PC-3 (cell line): ENCODE data around the gene CNIH1. TPM values are rescaled to one million over a fixed set of nuclear protein-coding genes. Genes with fewer than 3 reads are reported as not detected.
"Not testable (repeated sequence)": the region's sequence is repeated elsewhere in the genome, so short reads cannot be mapped to it uniquely, and the experiment has no call there.

Source experiments
- ATAC-seq: fragments of 200-7000 bp; cut with Tn5 transposase; 2 replicates; pipeline ENCODE4 v1.9.1; 2020; ENCODE audit warnings: mild to moderate bottlenecking, moderate library complexity
- BruUV-seq: library from RNA; stranded (reverse); fragments of 400-500 nt; replicated peaks from 2 replicates; lab custom pipeline; 2021; lab: Mats Ljungman, UMichigan
- CTCF ChIA-PET: fragments of 300-600 bp; sonication (Branson Sonifier 250); formaldehyde crosslinking; loops from one replicate; lab custom pipeline; 2022; ENCODE audit warnings: antibody characterized with exemption; lab: Charles Lee
- POLR2A ChIA-PET: fragments of 300-600 bp; sonication (Branson Sonifier 250); formaldehyde crosslinking; loops from one replicate; lab custom pipeline; 2022; ENCODE audit warnings: antibody characterized with exemption; ENCODE audit not compliant: unreplicated experiment; lab: Charles Lee
- DNase-seq: peaks from one replicate; pipeline ENCODE4 v3.0.0-alpha.2; 2015
- H2AFZ ChIP-seq: fragments of 300-600 bp; sonication (generic); 2 replicates; pipeline ENCODE4 v1.6.0; 2016; ENCODE audit warnings: antibody characterized with exemption, low read length
- H3F3A ChIP-seq: fragments of 300-600 bp; sonication (generic); one replicate; pipeline ENCODE4 v1.6.0; 2017; ENCODE audit warnings: antibody characterized with exemption, low read length, control low read depth, mild to moderate bottlenecking; ENCODE audit not compliant: unreplicated experiment
- H3K27ac ChIP-seq: fragments of 300-600 bp; sonication (generic); 2 replicates; pipeline ENCODE4 v1.5.1; 2016; ENCODE audit warnings: mild to moderate bottlenecking, low read length
- H3K27me3 ChIP-seq: fragments of 300-600 bp; sonication (generic); 2 replicates; pipeline ENCODE4 v1.6.1; 2016; ENCODE audit warnings: low read length, mixed read lengths
- H3K36me3 ChIP-seq: fragments of 300-600 bp; sonication (generic); 2 replicates; pipeline ENCODE4 v1.6.1; 2016; ENCODE audit warnings: low read depth, mixed run types, low read length, mixed read lengths
- H3K4me1 ChIP-seq: fragments of 300-600 bp; sonication (generic); 2 replicates; pipeline ENCODE4 v1.5.1; 2016; ENCODE audit warnings: low read length; ENCODE audit not compliant: insufficient read depth
- H3K4me2 ChIP-seq: fragments of 300-600 bp; sonication (generic); 2 replicates; pipeline ENCODE4 v1.6.0; 2016; ENCODE audit warnings: low read length
- H3K4me3 ChIP-seq: fragments of 300-600 bp; sonication (generic); 2 replicates; pipeline ENCODE4 v1.5.1; 2016; ENCODE audit warnings: mild to moderate bottlenecking, low read length, mixed read lengths
- H3K79me2 ChIP-seq: fragments of 300-600 bp; sonication (generic); 2 replicates; pipeline ENCODE4 v1.6.1; 2017; ENCODE audit warnings: low read length, mixed read lengths
- H3K9ac ChIP-seq: fragments of 300-600 bp; sonication (generic); 2 replicates; pipeline ENCODE4 v1.6.0; 2016; ENCODE audit warnings: mild to moderate bottlenecking, low read length
- H3K9me2 ChIP-seq: fragments of 300-600 bp; sonication (generic); replicated peaks from 2 replicates; pipeline ENCODE4 v1.6.1; 2016; ENCODE audit warnings: mixed run types, low read length, mixed read lengths
- H3K9me3 ChIP-seq: fragments of 300-600 bp; sonication (generic); 2 replicates; pipeline ENCODE4 v1.6.1; 2016; ENCODE audit warnings: low read length, mixed read lengths
- H4K20me1 ChIP-seq: fragments of 300-600 bp; sonication (generic); 2 replicates; pipeline ENCODE4 v1.6.1; 2016; ENCODE audit warnings: low read length, mixed read lengths
- EZH2 ChIP-seq: fragments of 300-600 bp; sonication (generic); IDR thresholded peaks from one replicate; pipeline ENCODE4 v1.6.1; 2017; ENCODE audit warnings: antibody characterized with exemption, mild to moderate bottlenecking, low read length; ENCODE audit not compliant: unreplicated experiment
- EZH2phosphoT487 ChIP-seq: fragments of 300-600 bp; sonication (generic); IDR thresholded peaks from 2 replicates; pipeline ENCODE4 v1.6.1; 2018; ENCODE audit warnings: mild to moderate bottlenecking, antibody characterized with exemption, low read length, borderline replicate concordance
- intact Hi-C: fragments of 100-400 bp; cut with micrococcal nuclease; formaldehyde crosslinking; loops from 2 replicates; pipeline ENCODE4 v1.9.0; 2023
- total RNA-seq: library from RNA; depleted of rRNA; stranded (reverse); fragments of >200 nt; gene quantifications from 2 replicates; pipeline ENCODE4 v1.2.3, GENCODE V29; 2014
- TF ChIP-seq, protein P1 (sequence below): fragments of 300-600 bp; sonication (generic); conservative IDR thresholded peaks from 2 replicates; pipeline ENCODE4 v1.5.1; 2017; ENCODE audit warnings: antibody characterized with exemption, low read depth, mild to moderate bottlenecking, low read length

Gene CNIH1
- total RNA-seq, 1 experiment from 2014 or later, result 194 TPM

GRCh38 chr14:54459106-54459505 is 17.9 kb upstream of the CNIH1 start:
- Histone ChIP-seq H3K36me3 (no peaks in the 10 kb centered on the region), H3K4me1 (no peaks in the 10 kb centered on the region), H2AFZ (no peak overlapping the region), H3K9me2 (no peaks in the 10 kb centered on the region), H3K79me2 (no peaks in the 10 kb centered on the region), H3K4me2 (no peak overlapping the region), H3K9me3 (no peaks in the 10 kb centered on the region; the same call in 1 of the 2 replicates), H3K27ac (no peak overlapping the region), H3K9ac (no peak overlapping the region), H3F3A (no peaks in the 10 kb centered on the region), H3K4me3 (no peak overlapping the region), H4K20me1 (no peaks in the 10 kb centered on the region), H3K27me3 (no peaks in the 10 kb centered on the region)
- CTCF ChIA-PET, result no interaction called here
- intact Hi-C loops, result no loop called here
- TF ChIP-seq EZH2phosphoT487 (no peak), EZH2 (no peak)
- TF ChIP-seq, protein P1, sequence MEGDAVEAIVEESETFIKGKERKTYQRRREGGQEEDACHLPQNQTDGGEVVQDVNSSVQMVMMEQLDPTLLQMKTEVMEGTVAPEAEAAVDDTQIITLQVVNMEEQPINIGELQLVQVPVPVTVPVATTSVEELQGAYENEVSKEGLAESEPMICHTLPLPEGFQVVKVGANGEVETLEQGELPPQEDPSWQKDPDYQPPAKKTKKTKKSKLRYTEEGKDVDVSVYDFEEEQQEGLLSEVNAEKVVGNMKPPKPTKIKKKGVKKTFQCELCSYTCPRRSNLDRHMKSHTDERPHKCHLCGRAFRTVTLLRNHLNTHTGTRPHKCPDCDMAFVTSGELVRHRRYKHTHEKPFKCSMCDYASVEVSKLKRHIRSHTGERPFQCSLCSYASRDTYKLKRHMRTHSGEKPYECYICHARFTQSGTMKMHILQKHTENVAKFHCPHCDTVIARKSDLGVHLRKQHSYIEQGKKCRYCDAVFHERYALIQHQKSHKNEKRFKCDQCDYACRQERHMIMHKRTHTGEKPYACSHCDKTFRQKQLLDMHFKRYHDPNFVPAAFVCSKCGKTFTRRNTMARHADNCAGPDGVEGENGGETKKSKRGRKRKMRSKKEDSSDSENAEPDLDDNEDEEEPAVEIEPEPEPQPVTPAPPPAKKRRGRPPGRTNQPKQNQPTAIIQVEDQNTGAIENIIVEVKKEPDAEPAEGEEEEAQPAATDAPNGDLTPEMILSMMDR, result no peak
- no TSS peak for BruUV-seq
- POLR2A ChIA-PET, result no interaction called here
- DNase-seq (no peak), ATAC-seq (no peak)

GRCh38 chr14:54458536-54458935 is 17.4 kb upstream of the CNIH1 start:
- H3K9me2 ChIP-seq, ATAC-seq, H3F3A ChIP-seq, H3K36me3 ChIP-seq, H2AFZ ChIP-seq, CTCF ChIA-PET, BruUV-seq, H3K4me1 ChIP-seq, DNase-seq, H4K20me1 ChIP-seq, H3K79me2 ChIP-seq, H3K9ac ChIP-seq, H3K27me3 ChIP-seq, POLR2A ChIA-PET, H3K27ac ChIP-seq, H3K4me3 ChIP-seq, H3K9me3 ChIP-seq, H3K4me2 ChIP-seq, intact Hi-C loops: not testable (repeated sequence)

DNA sequence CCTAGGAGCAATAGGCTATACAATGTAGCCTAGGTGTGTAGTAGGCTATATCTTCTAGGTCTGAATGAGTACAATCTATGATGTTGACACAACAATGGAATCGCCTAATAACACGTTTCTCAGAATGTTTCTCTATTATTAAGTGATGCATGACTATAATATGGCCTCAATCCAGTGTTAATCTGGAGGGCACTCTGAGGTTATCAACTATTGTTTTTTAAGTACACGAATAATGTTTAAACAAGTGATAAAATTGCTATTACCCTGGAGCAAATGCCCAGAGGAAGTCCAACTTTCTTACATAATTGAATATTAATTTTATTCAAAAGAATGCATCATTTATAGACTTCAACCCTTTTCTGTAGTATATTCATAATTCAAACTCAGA is 16.4 kb upstream of the CNIH1 start:
- H3K27me3 ChIP-seq, result no peaks in the 10 kb centered on the region
- BruUV-seq, result no TSS peak
- H3K4me2 ChIP-seq, result no peak overlapping the region
- intact Hi-C loops, result no loop called here
- no peak for TF ChIP-seq EZH2
- no peak for TF ChIP-seq EZH2phosphoT487
- TF ChIP-seq, protein P1, result no peak
- H4K20me1 ChIP-seq, result no peaks in the 10 kb centered on the region
- H3K27ac ChIP-seq, result no peak overlapping the region
- H3F3A ChIP-seq, result no peaks in the 10 kb centered on the region
- no peaks in the 10 kb centered on the region for H3K9me2 ChIP-seq
- ChIA-PET CTCF (no interaction called here), POLR2A (no interaction called here)
- H3K4me1 ChIP-seq, result no peaks in the 10 kb centered on the region
- peak; percentile 43 for ATAC-seq
- H3K36me3 ChIP-seq, result no peaks in the 10 kb centered on the region
- H3K4me3 ChIP-seq, result no peak overlapping the region
- H3K9me3 ChIP-seq, result no peaks in the 10 kb centered on the region; the same call in 1 of the 2 replicates
- H3K79me2 ChIP-seq, result no peaks in the 10 kb centered on the region
- no peak overlapping the region for H3K9ac ChIP-seq
- H2AFZ ChIP-seq, result no peak overlapping the region
- no peak for DNase-seq

DNA sequence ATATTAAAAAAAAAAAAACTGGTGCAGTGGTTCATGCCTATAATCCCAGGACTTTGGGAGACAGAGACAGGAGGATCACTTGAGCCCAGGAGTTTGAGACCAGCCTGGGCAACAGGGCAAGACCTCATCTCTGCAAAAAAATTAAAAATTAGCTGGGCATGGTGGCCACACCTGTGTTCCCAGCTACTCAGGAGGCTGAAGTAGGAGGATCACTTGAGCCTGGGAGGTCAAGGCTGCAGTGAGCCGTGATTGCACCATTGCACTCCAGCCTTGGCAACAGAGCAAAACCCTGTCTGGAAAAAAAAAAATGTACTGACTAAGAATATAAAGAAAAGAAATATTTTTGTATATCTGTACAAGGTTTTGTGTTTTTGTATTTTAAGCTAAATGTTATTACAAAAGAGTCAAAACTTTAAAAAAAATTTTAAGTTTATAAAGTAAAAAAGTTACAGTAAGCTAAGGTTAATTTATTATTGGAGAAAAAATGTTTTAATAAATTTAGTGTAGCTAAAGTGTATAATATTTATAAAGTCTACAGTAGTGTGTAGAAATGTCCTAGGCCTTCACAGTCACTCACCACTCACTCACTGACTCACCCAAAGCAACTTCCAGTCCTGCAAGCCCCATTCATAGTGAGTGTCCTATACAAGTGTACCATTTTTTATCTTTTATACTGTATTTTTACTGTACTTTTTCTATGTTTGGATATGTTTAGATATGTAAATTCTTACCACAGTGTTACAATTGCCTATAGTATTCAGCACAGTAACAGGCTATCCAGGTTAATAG is 15.8 kb upstream of the CNIH1 start:
- ATAC-seq, result peak; percentile 85
- H3K27me3 ChIP-seq, intact Hi-C loops: not testable (repeated sequence)

More for the DNA sequence above, 15.8 kb upstream of the CNIH1 start:
- H3K79me2 ChIP-seq, H2AFZ ChIP-seq, H3K9me2 ChIP-seq, H3K9ac ChIP-seq, H3F3A ChIP-seq, H3K4me2 ChIP-seq, BruUV-seq, POLR2A ChIA-PET, H3K36me3 ChIP-seq, H3K9me3 ChIP-seq, H4K20me1 ChIP-seq, H3K4me1 ChIP-seq, H3K27ac ChIP-seq, H3K4me3 ChIP-seq: not testable (repeated sequence)
- CTCF ChIA-PET, result interaction anchor here (0.5 kb wide), 1 partner anchor 1880 kb away, joined by 8 read pairs; no protein-coding TSS in a partner anchor
- DNase-seq, result peak; percentile 63
